Heart left ventricle (tissue), 16 donors: ENCODE measurements around the gene CEBPA. TPM values are rescaled to one million over a fixed set of nuclear protein-coding genes. Genes with fewer than 3 reads are reported as not detected.

Experiments
- ATAC-seq, 4 donors: fragments of 200-7000 bp; cut with Tn5 transposase; one replicate each; pipeline ENCODE4 v1.9.1; 2020 to 2022; ENCODE audit warnings: moderate library complexity in 4 of 4, mild to moderate bottlenecking in 3 of 4, moderate number of reproducible peaks in 1 of 4
- DNase-seq, 5 donors: peaks; one replicate each; pipeline ENCODE4 v3.0.0-alpha.2; 2020
- H3K27ac ChIP-seq, 12 donors: fragments of 200-600 bp; sonication (generic) in 4 of 12; one replicate each; pipeline versions ENCODE4 v1.5.0 to v1.8.0; 2016 to 2022; ENCODE audit warnings: mild to moderate bottlenecking in 2 of 12
- H3K27me3 ChIP-seq, 9 donors: fragments of 200-600 bp; sonication (generic) in 2 of 9; one replicate each; pipeline versions ENCODE4 v1.5.1 to v1.8.0; 2016 to 2022; ENCODE audit warnings: mild to moderate bottlenecking in 3 of 9
- H3K36me3 ChIP-seq, 9 donors: fragments of 200-600 bp; sonication (generic) in 2 of 9; one replicate each; pipeline versions ENCODE4 v1.5.0 to v1.8.0; 2018 to 2022; ENCODE audit warnings: mild to moderate bottlenecking in 2 of 9
- H3K4me1 ChIP-seq, 12 donors: fragments of 200-600 bp; sonication (generic) in 4 of 12; one replicate each; pipeline versions ENCODE4 v1.5.0 to v1.8.0; 2016 to 2022; ENCODE audit warnings: mild to moderate bottlenecking in 3 of 12
- H3K4me3 ChIP-seq, 12 donors: fragments of 200-600 bp; sonication (generic) in 4 of 12; one replicate each; pipeline versions ENCODE4 v1.5.0 to v1.8.0; 2017 to 2022; ENCODE audit warnings: mild to moderate bottlenecking in 9 of 12, moderate library complexity in 4 of 12
- H3K9me3 ChIP-seq, 12 donors: fragments of 200-600 bp; sonication (generic) in 4 of 12; one replicate each; pipeline versions ENCODE4 v1.5.0 to v1.8.0; 2016 to 2022; ENCODE audit warnings: mild to moderate bottlenecking in 1 of 12
- POLR2A ChIP-seq, 2 donors: fragments of 450-650 bp; IDR thresholded peaks; one replicate each; pipeline ENCODE4 v1.6.1; 2017; ENCODE audit warnings: antibody characterized with exemption in 2 of 2, mild to moderate bottlenecking in 2 of 2, moderate library complexity in 2 of 2
- WGBS, 4 donors: extraction: QIAGEN DNeasy Blood & Tissue Kit in 2 of 4; methylation state at CpG; one replicate each; pipeline versions ENCODE4 v1.1.5 to v1.1.7; 2013 to 2018; 5-methylcytosine and 5-hydroxymethylcytosine counted together
- intact Hi-C, 10 donors: fragments of 100-400 bp; cut with DNase I; formaldehyde crosslinking; loops; one replicate each; pipeline versions ENCODE4 v1.11.1 to v1.14.2; 2022
- polyA plus RNA-seq, 2 donors: library from polyadenylated mRNA; stranded (reverse); fragments of 200-250 nt; gene quantifications; one replicate each; pipeline ENCODE4 v1.2.3, GENCODE V29; 2013
- total RNA-seq, 9 donors: library from RNA; depleted of rRNA in 2 of 9; stranded (reverse); fragments of >200 nt in 2 of 9; fragmentation: NEBNext Ultra II Directional in 3 of 9; extraction: Animal tissue kit (Norgen Biotek cat#: 25700) in 3 of 9; gene quantifications; one replicate each; pipeline versions ENCODE4 v1.1.0 to v1.2.4, GENCODE V29; 2016 to 2023
- TF ChIP-seq, protein P1 (sequence below), 12 donors: fragments of 200-600 bp; sonication (generic) in 4 of 12; IDR thresholded peaks; one replicate each; pipeline versions ENCODE4 v1.5.0 to v1.8.0; 2018 to 2022; ENCODE audit warnings: antibody characterized with exemption in 12 of 12, mild to moderate bottlenecking in 5 of 12
- donor health status: ischemic (EF 13 %, LVEDD 7.1; RV severe dilation, severe dysfunction).
- donor health status: healthy with polysubstance abuse.
- donor health status: DM: no; HTN: yes; CAD: no.
- donor health status: DM: no; HTN: no; CAD: no.
- donor health status: ischemic (EF 25% LVEDD 6.9; RV normal size, moderate dysfunction).
- donor health status: ischemic (EF 25% LVEDD 5.7; RV mildly dilated, moderate dysfunction).
- donor health status: healthy.
- donor health status: DM: yes; HTN: yes; CAD: no.
- donor health status: ischemic (EF 35%, LVEDD 5.7; RV mildly dilated, moderate dysfunction).
- donor health status: nonischemic (EF 11% LVEDD 7.7; RV severe dilation, severe dysfunction).
- donor health status: DM: yes; HTN: yes; CAD: no.
- donor health status: PGD.
- donor health status: ischemic (EF 29% LVEDD 5.4; RV normal size, mild dysfunction).
- donor health status: nonischemic (EF 23%, LVEDD 6.1; RV moderate dilation, normal function).

CEBPA gene
- total and polyA plus RNA-seq, 11 donors: 0.69 to 40.1 (median 2.5) TPM

GRCh38 chr19:33261511-33262189, 40.7 kb downstream of the CEBPA start:
- ATAC-seq: peak in 3 of 4 donors; percentile 41 to 55 (median 45)
- TF ChIP-seq, protein P1, sequence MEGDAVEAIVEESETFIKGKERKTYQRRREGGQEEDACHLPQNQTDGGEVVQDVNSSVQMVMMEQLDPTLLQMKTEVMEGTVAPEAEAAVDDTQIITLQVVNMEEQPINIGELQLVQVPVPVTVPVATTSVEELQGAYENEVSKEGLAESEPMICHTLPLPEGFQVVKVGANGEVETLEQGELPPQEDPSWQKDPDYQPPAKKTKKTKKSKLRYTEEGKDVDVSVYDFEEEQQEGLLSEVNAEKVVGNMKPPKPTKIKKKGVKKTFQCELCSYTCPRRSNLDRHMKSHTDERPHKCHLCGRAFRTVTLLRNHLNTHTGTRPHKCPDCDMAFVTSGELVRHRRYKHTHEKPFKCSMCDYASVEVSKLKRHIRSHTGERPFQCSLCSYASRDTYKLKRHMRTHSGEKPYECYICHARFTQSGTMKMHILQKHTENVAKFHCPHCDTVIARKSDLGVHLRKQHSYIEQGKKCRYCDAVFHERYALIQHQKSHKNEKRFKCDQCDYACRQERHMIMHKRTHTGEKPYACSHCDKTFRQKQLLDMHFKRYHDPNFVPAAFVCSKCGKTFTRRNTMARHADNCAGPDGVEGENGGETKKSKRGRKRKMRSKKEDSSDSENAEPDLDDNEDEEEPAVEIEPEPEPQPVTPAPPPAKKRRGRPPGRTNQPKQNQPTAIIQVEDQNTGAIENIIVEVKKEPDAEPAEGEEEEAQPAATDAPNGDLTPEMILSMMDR (IDR thresholded peaks at IDR 0.05): no peak
- TF ChIP-seq POLR2A (IDR thresholded peaks at IDR 0.05): no peak
- WGBS, 4 donors: 48 to 73% (median 61%) methylated on average over 8 to 14 of the region's 14 CpGs
- Histone ChIP-seq H3K36me3 (no peaks in the 10 kb centered on the region), H3K27ac (peak overlapping the region in 2 of 12 donors; percentile 14 to 80), H3K27me3 (no peaks in the 10 kb centered on the region), H3K4me1 (peaks cover 0 to 24% (median 0%) of the 10 kb centered on the region in 12 donors), H3K4me3 (peak overlapping the region in 1 of 12 donors; percentile 10), H3K9me3 (peaks cover 0 to 15% (median 0%) of the 10 kb centered on the region in 12 donors)
- intact Hi-C loops: no loop called here
- DNase-seq: no peak

- ATAC-seq: peak in 3 of 4 donors; percentile 50 to 81 (median 67)
- intact Hi-C loops: no loop called here
- Histone ChIP-seq H3K27ac (peak overlapping the region in 2 of 12 donors; percentile 14 to 80), H3K4me1 (peaks cover 0 to 24% (median 0%) of the 10 kb centered on the region in 12 donors), H3K9me3 (peaks cover 0 to 15% (median 0%) of the 10 kb centered on the region in 12 donors), H3K4me3 (peak overlapping the region in 1 of 12 donors; percentile 10), H3K36me3 (no peaks in the 10 kb centered on the region), H3K27me3 (no peaks in the 10 kb centered on the region)
- TF ChIP-seq, protein P1 (IDR thresholded peaks at IDR 0.05): no peak
- TF ChIP-seq POLR2A (IDR thresholded peaks at IDR 0.05): no peak
- DNase-seq: peak in 4 of 5 donors; percentile 46 to 66 (median 52)
- WGBS, 4 donors: 51 to 70% (median 58%) methylated on average over 15 to 24 of the region's 24 CpGs
These were observed 41.5 kb downstream of the CEBPA start for GRCh38 chr19:33260628-33261418.

- Histone ChIP-seq H3K4me1 (peaks cover 0 to 24% (median 0%) of the 10 kb centered on the region in 12 donors), H3K27ac (peak overlapping the region in 1 of 12 donors; percentile 80), H3K27me3 (peaks cover 0 to 2% (median 0%) of the 10 kb centered on the region in 9 donors), H3K36me3 (no peaks in the 10 kb centered on the region), H3K9me3 (peaks cover 0 to 15% (median 0%) of the 10 kb centered on the region in 12 donors), H3K4me3 (no peak overlapping the region)
- 72 to 85% (median 75%) methylated on average over 6 of the region's 6 CpGs for WGBS, 4 donors
- ATAC-seq: peak in 1 of 4 donors; percentile 51
- intact Hi-C loops: no loop called here
- DNase-seq: no peak
- TF ChIP-seq, protein P1 (IDR thresholded peaks at IDR 0.05): no peak
- no peak for TF ChIP-seq POLR2A (IDR thresholded peaks at IDR 0.05)
These were observed 42.8 kb downstream of the CEBPA start for GRCh38 chr19:33259539-33259938.

DNA sequence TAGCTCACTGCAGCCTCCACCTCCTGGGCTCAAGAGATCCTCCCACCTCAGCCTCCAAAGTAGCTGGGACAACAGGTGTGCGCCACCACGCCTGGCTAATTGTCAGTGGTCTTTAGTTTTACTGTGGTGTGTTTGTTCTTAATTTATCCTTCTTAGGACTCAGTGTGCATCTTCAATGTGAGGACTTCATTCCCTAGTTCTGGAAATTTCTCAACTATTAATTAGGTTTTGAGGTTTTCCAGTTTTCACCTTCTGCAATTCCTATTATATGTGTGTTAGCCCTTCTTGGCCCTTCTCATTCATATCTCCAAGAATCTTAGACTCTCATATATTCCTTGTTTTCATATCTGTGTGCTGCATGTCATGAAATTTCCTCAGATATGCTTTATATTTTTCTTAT, 44.5 kb downstream of the CEBPA start:
- DNase-seq (no peak), ATAC-seq (no peak)
- no peaks in the 10 kb centered on the region for H3K36me3 ChIP-seq
- no peak overlapping the region for H3K4me3 ChIP-seq
- H3K27me3 ChIP-seq: peaks cover 0 to 19% (median 3%) of the 10 kb centered on the region in 9 donors
- WGBS, 4 donors: 94 to 97% (median 95%) methylated on average over 2 of the region's 2 CpGs
- H3K27ac ChIP-seq: no peak overlapping the region
- H3K4me1 ChIP-seq: peaks cover 0 to 24% (median 0%) of the 10 kb centered on the region in 12 donors
- intact Hi-C loops: no loop called here
- no peak for TF ChIP-seq POLR2A (IDR thresholded peaks at IDR 0.05)
- TF ChIP-seq, protein P1 (IDR thresholded peaks at IDR 0.05): no peak
- peaks cover 0 to 15% (median 0%) of the 10 kb centered on the region in 12 donors for H3K9me3 ChIP-seq
